ENCODE results near the gene MSI2.

The MSI2 gene

DNA sequence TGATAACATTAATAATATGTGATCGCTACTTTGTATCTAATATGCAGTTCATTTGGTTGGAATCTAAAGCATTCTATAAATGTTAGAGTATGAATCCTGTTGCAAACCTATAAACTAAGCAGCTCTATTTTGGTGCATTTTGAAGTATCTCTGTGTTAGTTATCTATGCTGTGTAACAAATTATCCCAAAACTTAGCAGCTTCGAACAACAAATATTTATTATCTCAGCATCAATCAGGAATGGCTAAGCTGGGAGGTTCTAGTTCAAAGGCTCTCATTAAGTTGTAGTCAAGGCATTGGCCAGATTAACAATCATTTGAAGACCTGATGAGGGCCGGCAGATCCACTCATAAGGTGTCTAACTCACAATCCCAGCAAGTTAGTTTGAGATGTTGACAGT lies 10.1 kb upstream of the MSI2 start:
- DNase-seq (ENCODE audit: low read depth) = no peak

DNA sequence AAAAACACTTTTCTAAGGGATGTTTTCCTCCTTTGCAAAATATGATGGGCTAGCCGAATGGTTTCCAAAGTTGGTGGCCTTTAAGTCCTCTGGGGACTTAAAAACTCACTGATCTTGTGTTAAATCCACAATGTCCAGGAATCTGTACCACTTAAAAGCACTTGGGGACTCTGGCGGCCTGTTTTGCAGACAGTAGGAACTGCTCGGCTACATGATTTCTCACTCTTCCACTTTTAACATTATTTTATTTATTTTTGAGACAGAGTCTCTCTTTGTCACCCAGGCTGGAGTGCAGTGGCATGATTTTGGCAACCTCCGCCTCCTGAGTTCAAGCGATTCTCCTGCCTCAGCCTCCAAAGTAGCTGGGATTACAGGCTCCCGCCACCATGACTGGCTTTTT lies 9.1 kb upstream of the MSI2 start:
- DNase-seq (ENCODE audit: low read depth) = no peak

GRCh38 chr17:57247913-57248312 lies 8.4 kb upstream of the MSI2 start:
- no peak for DNase-seq (ENCODE audit: low read depth)

- no peak for DNase-seq (ENCODE audit: low read depth)
These were observed 6.8 kb upstream of the MSI2 start for GRCh38 chr17:57249520-57249919.

DNA sequence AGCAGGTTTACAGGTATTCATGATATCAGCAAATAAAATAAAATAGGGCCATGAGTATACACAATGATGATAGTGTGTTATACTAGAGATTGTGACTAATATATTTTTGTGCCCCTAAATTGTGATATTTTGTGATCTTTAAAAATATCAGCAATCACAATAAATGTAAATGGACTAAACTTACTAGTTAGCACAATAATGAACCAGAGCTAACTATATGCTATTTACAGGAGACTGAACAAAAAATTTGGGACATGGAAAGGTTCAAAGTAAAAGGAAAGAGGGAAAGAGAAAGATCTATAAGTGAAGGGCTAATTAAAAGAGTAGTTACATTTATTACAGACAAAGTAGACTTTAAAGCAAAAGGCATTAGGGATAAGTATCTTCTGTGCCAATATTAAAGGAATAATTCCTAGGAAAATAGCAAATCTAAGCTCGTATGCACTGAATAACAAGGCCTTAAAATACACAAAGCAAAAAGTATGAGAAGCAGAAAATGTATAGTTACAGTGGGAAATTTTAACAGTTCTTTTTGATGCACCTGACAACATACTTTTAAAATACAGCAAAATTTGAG lies 5.0 kb upstream of the MSI2 start:
- DNase-seq (ENCODE audit: low read depth) = no peak

DNA sequence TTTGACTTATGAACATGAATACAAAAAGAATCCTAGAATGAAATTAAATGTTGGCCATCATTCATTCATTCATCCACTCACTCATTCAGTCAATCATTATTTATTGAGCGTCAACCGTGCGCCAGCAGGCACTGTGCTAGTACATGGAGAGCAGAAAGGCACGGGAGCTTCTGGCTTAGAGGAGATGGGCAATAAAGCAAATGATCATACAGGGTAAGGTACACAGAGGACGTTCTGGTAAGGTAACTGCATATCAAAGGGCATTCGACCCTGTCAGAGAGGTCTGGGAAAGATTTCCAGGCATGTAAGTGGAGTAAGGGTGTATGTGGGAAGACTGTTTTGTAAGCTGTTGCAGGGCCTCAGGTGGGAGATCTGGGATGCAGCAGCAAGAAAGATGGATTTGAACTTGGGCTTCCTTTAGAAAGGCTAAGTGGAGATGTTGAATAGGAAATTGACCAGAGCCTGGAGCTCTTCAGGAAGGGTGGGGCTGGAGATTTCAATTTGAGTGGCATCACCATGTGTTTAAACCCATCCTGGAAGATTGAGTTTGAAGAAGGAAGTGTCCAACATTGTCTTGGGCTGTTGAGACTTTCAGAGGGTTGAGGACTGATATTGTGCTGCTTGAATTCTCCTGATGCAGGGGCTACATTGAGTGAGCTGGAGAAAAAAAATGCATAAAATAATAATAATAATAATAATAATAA lies 2.8 kb upstream of the MSI2 start:
- no peak for DNase-seq (ENCODE audit: low read depth)

DNA sequence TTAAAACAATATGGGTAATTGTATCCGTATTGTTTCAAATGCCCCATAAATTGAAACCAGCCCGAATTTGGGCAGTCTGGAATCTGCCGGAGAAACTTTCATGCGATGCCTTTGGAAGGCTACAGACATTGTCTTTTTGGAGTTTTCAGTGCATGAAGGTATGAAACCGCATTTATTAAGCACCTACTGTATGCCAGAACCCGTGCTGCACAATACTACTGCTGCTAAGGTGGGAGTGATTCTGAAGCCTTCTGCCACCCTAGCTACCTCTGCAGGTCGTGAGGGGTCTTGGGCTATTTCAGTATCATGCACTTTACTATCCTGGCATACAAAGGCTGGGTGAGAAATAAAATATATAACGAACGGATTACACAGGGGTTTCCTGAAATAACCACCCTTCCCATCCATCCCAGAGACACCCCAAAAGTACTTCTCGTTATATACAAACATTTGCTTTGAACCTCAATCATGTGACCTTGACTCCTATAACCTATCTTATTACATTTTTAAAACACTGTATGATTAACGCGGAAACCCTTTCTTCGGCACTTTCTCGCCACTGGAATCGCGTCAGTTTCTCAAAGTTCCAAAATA lies 1.0 kb upstream of the MSI2 start:
- DNase-seq (ENCODE audit: low read depth) = no peak

- peak; percentile 17 for DNase-seq (ENCODE audit: low read depth)
These were observed 387 bp downstream of the MSI2 start for GRCh38 chr17:57256708-57257112.

DNA sequence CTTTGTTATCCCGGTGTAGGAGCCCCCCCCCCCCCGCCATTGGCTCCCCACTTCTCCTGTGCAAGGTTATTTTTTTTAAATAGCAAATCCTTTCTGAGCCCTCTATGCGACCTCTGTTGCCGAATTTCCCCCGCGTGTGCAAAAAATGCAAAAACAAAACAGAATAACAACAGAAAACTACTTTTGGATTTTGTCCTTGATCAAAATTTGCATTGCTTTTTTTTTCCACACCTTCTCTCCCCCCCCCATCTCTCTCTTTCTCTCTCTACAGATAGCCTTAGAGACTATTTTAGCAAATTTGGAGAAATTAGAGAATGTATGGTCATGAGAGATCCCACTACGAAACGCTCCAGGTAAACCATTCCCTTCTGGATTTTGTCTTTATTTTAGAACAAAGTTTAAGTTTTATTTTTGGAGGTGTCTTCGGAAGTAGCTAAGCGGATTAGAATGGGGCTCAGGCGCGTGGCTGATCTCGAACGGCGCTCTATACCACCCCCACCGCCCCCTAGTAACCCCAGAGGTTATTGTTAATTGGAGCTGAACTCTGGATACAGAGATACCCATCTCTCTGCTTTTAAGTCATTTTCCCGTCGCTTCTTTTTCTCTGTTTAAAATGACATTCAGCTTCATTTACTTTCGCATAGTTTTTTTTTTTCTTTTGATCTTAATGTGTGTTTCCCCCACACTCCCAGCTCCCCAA lies 1.0 kb downstream of the MSI2 start:
- no peak for DNase-seq (ENCODE audit: low read depth)

DNA sequence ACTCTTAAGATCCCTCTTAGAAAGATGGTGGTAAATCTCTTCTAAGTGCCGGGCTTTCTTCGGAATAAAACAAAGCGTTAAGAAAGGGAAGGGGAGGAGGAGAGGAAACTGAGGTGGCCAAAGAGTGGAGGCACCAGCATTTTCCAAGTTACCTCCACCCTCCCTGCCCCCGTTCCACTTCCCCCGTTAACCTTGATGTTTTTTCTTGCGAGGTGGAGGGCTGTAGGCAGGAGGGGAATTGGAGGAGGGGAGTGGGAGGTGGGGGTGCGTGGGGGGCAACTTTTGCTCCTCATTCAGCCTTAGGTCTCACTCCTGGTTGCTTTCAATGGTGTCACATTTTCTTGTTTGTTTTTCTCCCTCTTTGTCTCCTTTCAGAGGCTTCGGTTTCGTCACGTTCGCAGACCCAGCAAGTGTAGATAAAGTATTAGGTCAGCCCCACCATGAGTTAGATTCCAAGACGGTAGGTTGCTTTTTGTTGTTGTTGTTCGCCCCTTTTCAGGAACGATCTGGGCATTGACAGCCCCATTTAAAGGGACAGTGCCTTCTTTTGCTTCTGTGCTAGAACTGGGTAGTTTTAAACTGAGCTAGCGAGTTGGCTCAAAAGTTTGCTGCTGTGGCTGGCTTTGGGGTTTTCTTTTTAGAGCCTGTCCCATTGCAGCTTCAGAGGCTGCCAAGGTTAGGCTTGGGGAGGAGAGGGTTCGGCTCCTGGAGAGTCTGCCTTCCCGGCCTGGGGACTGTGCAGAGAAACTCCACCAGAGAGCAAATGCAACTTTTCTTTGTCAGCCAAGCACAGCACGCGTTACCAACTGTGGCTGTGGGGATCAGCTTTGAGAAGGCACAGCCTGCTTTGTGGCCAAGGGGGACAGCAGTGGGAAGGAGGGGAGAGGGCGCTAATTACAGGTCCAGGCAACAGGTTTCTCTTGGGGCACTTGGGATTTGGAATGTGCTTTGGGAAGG lies 1.9 kb downstream of the MSI2 start:
- DNase-seq (ENCODE audit: low read depth) = no peak

DNA sequence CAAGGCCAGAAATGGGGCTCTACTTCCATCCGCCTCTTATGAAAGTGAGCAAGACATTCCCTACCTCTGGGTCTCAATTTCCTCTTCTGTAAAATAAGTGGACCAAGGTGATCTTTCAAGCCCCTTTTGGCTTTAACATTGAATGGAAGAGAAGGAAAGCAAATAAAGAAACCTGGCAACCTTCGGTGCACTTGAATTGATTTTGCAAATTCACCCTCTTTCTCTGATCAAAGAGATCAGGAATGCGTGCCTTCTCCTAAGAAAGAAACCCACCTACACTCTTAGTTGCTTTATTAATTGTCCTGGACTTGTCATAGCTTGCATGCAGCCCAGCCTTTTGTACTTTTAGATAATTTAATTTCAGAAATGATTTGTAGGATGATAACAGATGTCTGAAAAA lies 3.0 kb downstream of the MSI2 start:
- DNase-seq (ENCODE audit: low read depth) = no peak

- DNase-seq (ENCODE audit: low read depth) = no peak
These were observed 3.5 kb downstream of the MSI2 start for GRCh38 chr17:57259817-57260216.

GRCh38 chr17:57260325-57261083 lies 4.2 kb downstream of the MSI2 start:
- no peak for DNase-seq (ENCODE audit: low read depth)

GRCh38 chr17:57261084-57261461 lies 4.8 kb downstream of the MSI2 start:
- DNase-seq (ENCODE audit: low read depth) = no peak

- DNase-seq (ENCODE audit: low read depth) = no peak
These were observed 6.2 kb downstream of the MSI2 start for GRCh38 chr17:57262557-57262956.

DNA sequence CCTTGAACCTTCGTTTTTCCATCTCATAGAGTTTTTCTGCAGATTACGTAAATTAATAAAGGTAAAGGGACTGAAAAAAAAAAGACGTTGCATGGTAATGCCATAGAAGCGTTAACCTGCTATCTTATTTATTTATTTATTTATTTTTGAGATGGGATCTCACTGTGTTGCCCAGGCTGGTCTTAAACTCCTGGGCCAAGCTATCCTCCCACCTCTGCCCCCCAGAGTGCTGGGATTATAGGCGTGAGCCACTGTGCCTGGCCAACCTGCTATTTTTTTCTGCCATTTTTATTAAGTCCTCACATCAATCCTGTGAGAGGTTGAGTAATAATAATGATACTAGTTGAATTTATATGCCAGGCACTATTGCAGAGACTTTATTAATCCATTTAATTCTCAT lies 7.9 kb downstream of the MSI2 start:
- no peak for DNase-seq (ENCODE audit: low read depth)

GRCh38 chr17:57264776-57265175 lies 8.5 kb downstream of the MSI2 start:
- DNase-seq (ENCODE audit: low read depth) = no peak

GRCh38 chr17:57266902-57267311 lies 10.6 kb downstream of the MSI2 start:
- no peak for DNase-seq (ENCODE audit: low read depth)

DNA sequence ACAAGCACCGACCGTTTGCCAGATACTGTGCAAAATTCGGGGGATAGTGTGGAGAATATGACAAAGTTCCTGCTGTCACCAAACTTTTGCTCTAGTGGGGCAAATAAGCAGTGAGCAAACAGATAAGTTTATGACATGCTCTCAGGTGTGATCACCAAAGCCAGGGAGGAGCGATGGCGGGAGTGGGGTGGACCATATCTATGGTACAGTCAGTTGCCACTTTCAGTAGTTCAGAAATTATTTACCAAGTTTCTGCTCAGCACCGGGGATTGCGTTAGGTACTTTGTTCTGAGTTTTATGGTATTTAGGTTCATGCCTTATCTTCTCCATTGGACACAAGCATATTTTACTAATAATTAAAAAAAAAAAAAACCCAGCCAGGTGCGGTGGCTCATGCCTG lies 11.9 kb downstream of the MSI2 start:
- no peak for DNase-seq (ENCODE audit: low read depth)

- no peak for DNase-seq (ENCODE audit: low read depth)
These were observed 12.7 kb downstream of the MSI2 start for GRCh38 chr17:57269052-57269451.

GRCh38 chr17:57269598-57270255 lies 13.4 kb downstream of the MSI2 start:
- DNase-seq (ENCODE audit: low read depth) = no peak
